CD14-positive monocyte (primary cell): Measurements from ENCODE around the gene SDK1. TPM values are rescaled to one million over a fixed set of nuclear protein-coding genes. Genes with fewer than 3 reads are reported as not detected.
"Not testable (repeated sequence)": the region's sequence is repeated elsewhere in the genome, so short reads cannot be mapped to it uniquely, and the experiment has no call there.

ENCODE experiments used
- DNase-seq, 3 donors: peaks; one replicate each; pipeline ENCODE4 v3.0.0-alpha.2; 2011 to 2022
- H2AFZ ChIP-seq: 2 replicates; pipeline ENCODE4 v1.6.0; 2012; ENCODE audit warnings: mild to moderate bottlenecking, low read depth, low read length, inconsistent platforms; ENCODE audit not compliant: insufficient read depth, poor library complexity, severe bottlenecking
- H3K27ac ChIP-seq, 2 donors: 1 replicate in 1 of 2; 2 replicates in 1 of 2; pipeline ENCODE4 v1.5.1; 2012 to 2013; ENCODE audit warnings: low read length in 2 of 2, control low read depth in 1 of 2, inconsistent platforms in 1 of 2, low read depth in 1 of 2, mild to moderate bottlenecking in 1 of 2
- H3K27me3 ChIP-seq, 2 donors: one replicate each; pipeline versions ENCODE4 v1.6.0 to v1.6.1; 2011 to 2013; ENCODE audit warnings: low read length in 2 of 2; ENCODE audit not compliant: control insufficient read depth in 2 of 2, insufficient read depth in 2 of 2
- H3K36me3 ChIP-seq, 2 donors: replicated peaks in 1 of 2; 1 replicate in 1 of 2; 2 replicates in 1 of 2; pipeline versions ENCODE4 v1.5.1 to v1.6.1; 2012 to 2013; ENCODE audit warnings: low read length in 2 of 2, control low read depth in 1 of 2, inconsistent platforms in 1 of 2, mild to moderate bottlenecking in 1 of 2; ENCODE audit not compliant: insufficient read depth in 2 of 2, control insufficient read depth in 1 of 2
- H3K4me1 ChIP-seq, 2 donors: 1 replicate in 1 of 2; 2 replicates in 1 of 2; pipeline versions ENCODE4 v1.5.1 to v1.6.1; 2012 to 2013; ENCODE audit warnings: low read length in 2 of 2, control low read depth in 1 of 2, inconsistent platforms in 1 of 2, mild to moderate bottlenecking in 1 of 2, moderate library complexity in 1 of 2; ENCODE audit not compliant: insufficient read depth in 2 of 2, control insufficient read depth in 1 of 2
- H3K4me2 ChIP-seq: replicated peaks from 2 replicates; pipeline ENCODE3; 2012; ENCODE audit warnings: low read length, moderate library complexity, mild to moderate bottlenecking; ENCODE audit not compliant: poor library complexity, severe bottlenecking; ENCODE audit errors: extremely low read depth
- H3K4me3 ChIP-seq, 3 experiments: fragments of 200-600 bp in 1 of 3; sonication (generic) in 1 of 3; replicated peaks in 1 of 3; 1 replicate in 2 of 3; 2 replicates in 1 of 3; pipeline ENCODE4 v1.5.1; 2011 to 2013; ENCODE audit warnings: low read length in 3 of 3, mild to moderate bottlenecking in 3 of 3, control low read depth in 2 of 3, low read depth in 2 of 3, inconsistent platforms in 1 of 3, moderate library complexity in 1 of 3
- H3K79me2 ChIP-seq: 2 replicates; pipeline ENCODE4 v1.6.0; 2012; ENCODE audit warnings: mild to moderate bottlenecking, control low read depth, inconsistent platforms, low read length, moderate library complexity; ENCODE audit not compliant: insufficient read depth
- H3K9ac ChIP-seq: 2 replicates; pipeline ENCODE4 v1.6.0; 2017; ENCODE audit warnings: low read length, mild to moderate bottlenecking; ENCODE audit not compliant: insufficient read depth, poor library complexity, severe bottlenecking
- H3K9me3 ChIP-seq, 2 donors: replicated peaks in 1 of 2; 1 replicate in 1 of 2; 2 replicates in 1 of 2; pipeline versions ENCODE4 v1.5.1 to v1.6.1; 2012 to 2013; ENCODE audit warnings: low read length in 2 of 2, control low read depth in 1 of 2; ENCODE audit not compliant: control insufficient read depth in 1 of 2, insufficient read depth in 1 of 2
- H4K20me1 ChIP-seq: 2 replicates; pipeline ENCODE4 v1.6.0; 2012; ENCODE audit warnings: mild to moderate bottlenecking, low read length, control low read depth, moderate library complexity; ENCODE audit not compliant: insufficient read depth
- H3K27ac Mint-ChIP-seq, 7 donors: one replicate each; pipeline ENCODE4 v1.8.0; 2020; ENCODE audit warnings: mild to moderate bottlenecking in 7 of 7, mixed read lengths in 7 of 7, moderate library complexity in 6 of 7, inconsistent platforms in 2 of 7
- H3K27me3 Mint-ChIP-seq, 3 donors: one replicate each; pipeline ENCODE4 v1.8.0; 2021 to 2022; ENCODE audit warnings: low read depth in 3 of 3, mild to moderate bottlenecking in 3 of 3, mixed read lengths in 3 of 3, moderate library complexity in 3 of 3, inconsistent platforms in 1 of 3
- H3K36me3 Mint-ChIP-seq, 2 donors: one replicate each; pipeline ENCODE4 v1.8.0; 2020; ENCODE audit warnings: mixed read lengths in 2 of 2, inconsistent platforms in 1 of 2, mild to moderate bottlenecking in 1 of 2
- H3K4me1 Mint-ChIP-seq: one replicate; pipeline ENCODE4 v1.8.0; 2020; ENCODE audit warnings: mild to moderate bottlenecking, mixed read lengths
- H3K4me3 Mint-ChIP-seq, 2 donors: one replicate each; pipeline ENCODE4 v1.8.0; 2020; ENCODE audit warnings: mild to moderate bottlenecking in 2 of 2, mixed read lengths in 2 of 2, moderate library complexity in 1 of 2
- H3K9me3 Mint-ChIP-seq, 7 donors: one replicate each; pipeline ENCODE4 v1.8.0; 2020 to 2022; ENCODE audit warnings: mixed read lengths in 7 of 7, mild to moderate bottlenecking in 6 of 7, moderate library complexity in 6 of 7, inconsistent platforms in 2 of 7
- CTCF ChIP-seq: fragments of 200-600 bp; IDR thresholded peaks from one replicate; pipeline ENCODE4 v1.8.0; 2022; ENCODE audit warnings: antibody characterized with exemption, mild to moderate bottlenecking
- WGBS: methylation state at CpG from one replicate; pipeline ENCODE4 v1.1.5; 2013; ENCODE audit warnings: missing lambda C conversion rate; ENCODE audit not compliant: insufficient coverage; 5-methylcytosine and 5-hydroxymethylcytosine counted together
- intact Hi-C, 2 donors: fragments of 100-400 bp; cut with micrococcal nuclease; formaldehyde crosslinking; loops; one replicate each; pipeline versions ENCODE4 v1.15.0 to v1.15.1; 2023
- polyA plus RNA-seq, 3 donors: library from polyadenylated mRNA; depleted of rRNA in 1 of 3; unstranded in 2 of 3; stranded (reverse) in 1 of 3; fragments of 300-500 nt in 2 of 3; fragments of >200 nt in 1 of 3; fragmentation: Illumina TruSeq in 2 of 3; gene quantifications; 1 replicate in 2 of 3; 2 replicates in 1 of 3; pipeline ENCODE4 v1.2.3, GENCODE V29; 2012 to 2021

Gene SDK1
- polyA plus RNA-seq, 3 donors, result 0.01 TPM; not detected in 2

DNA sequence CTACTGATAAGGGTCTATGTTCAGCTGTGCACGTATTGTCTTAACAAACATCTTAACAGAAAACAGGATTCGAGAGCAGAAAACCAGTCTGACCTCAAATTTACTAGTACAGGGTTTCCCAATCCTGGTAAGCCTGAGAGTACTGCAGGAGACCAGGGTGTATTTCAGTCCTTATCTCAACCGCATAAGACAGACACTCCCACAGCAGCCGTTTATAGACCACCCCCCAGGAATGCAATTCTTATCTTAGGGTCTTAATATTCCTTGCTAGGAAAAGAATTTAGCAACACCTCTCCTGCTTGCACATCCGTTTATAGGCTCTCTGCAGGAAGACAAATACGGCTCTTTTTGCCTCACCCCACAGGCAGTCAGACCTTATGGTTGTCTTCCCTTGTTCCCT, 277.3 kb downstream of the SDK1 start:
- Mint-ChIP-seq H3K9me3 (peaks cover 16 to 43% (median 29%) of the 10 kb centered on the region in 7 donors), H3K27me3 (no peaks in the 10 kb centered on the region), H3K27ac (no peak overlapping the region), H3K4me3 (no peak overlapping the region), H3K4me1 (no peaks in the 10 kb centered on the region), H3K36me3 (no peaks in the 10 kb centered on the region)
- H3K79me2 ChIP-seq, result no peaks in the 10 kb centered on the region
- no peaks in the 10 kb centered on the region for H3K4me1 ChIP-seq
- H2AFZ ChIP-seq, result no peak overlapping the region
- H4K20me1 ChIP-seq, result no peaks in the 10 kb centered on the region
- no peaks in the 10 kb centered on the region for H3K27me3 ChIP-seq
- WGBS, result 88% methylated on average over 5 of the region's 6 CpGs
- no peak overlapping the region for H3K4me2 ChIP-seq
- peaks cover 32 to 40% of the 10 kb centered on the region in 2 donors for H3K9me3 ChIP-seq
- intact Hi-C loops, result no loop called here
- H3K36me3 ChIP-seq, result no peaks in the 10 kb centered on the region
- H3K4me3 ChIP-seq, result no peak overlapping the region
- DNase-seq, result no peak
- H3K27ac ChIP-seq, result no peak overlapping the region
- no peak overlapping the region for H3K9ac ChIP-seq
- no peak for TF ChIP-seq CTCF

- Histone ChIP-seq H3K9ac (no peak overlapping the region), H3K4me2 (no peak overlapping the region), H3K27me3 (no peaks in the 10 kb centered on the region), H3K4me3 (no peak overlapping the region), H3K4me1 (no peaks in the 10 kb centered on the region), H2AFZ (no peak overlapping the region), H3K9me3 (peaks cover 32 to 34% of the 10 kb centered on the region in 2 donors), H3K36me3 (no peaks in the 10 kb centered on the region), H3K79me2 (no peaks in the 10 kb centered on the region), H3K27ac (no peak overlapping the region), H4K20me1 (no peaks in the 10 kb centered on the region)
- H3K27ac Mint-ChIP-seq, result no peak overlapping the region
- no peak for DNase-seq
- no CpG with 5 or more reads among the region's 1 CpG for WGBS
- peaks cover 14 to 38% (median 29%) of the 10 kb centered on the region in 7 donors for H3K9me3 Mint-ChIP-seq
- no peaks in the 10 kb centered on the region for H3K36me3 Mint-ChIP-seq
- no peak overlapping the region for H3K4me3 Mint-ChIP-seq
- TF ChIP-seq CTCF, result no peak
- no peaks in the 10 kb centered on the region for H3K4me1 Mint-ChIP-seq
- H3K27me3 Mint-ChIP-seq, result no peaks in the 10 kb centered on the region
- intact Hi-C loops, result no loop called here
Measured at GRCh38 chr7:3579638-3580219, 278.7 kb downstream of the SDK1 start.

GRCh38 chr7:3582145-3582544, 281.1 kb downstream of the SDK1 start:
- H4K20me1 ChIP-seq, H2AFZ ChIP-seq, H3K79me2 ChIP-seq, H3K4me3 ChIP-seq, DNase-seq, H3K4me1 ChIP-seq, H3K27ac ChIP-seq, H3K4me3 Mint-ChIP-seq, H3K4me2 ChIP-seq, H3K36me3 Mint-ChIP-seq, H3K4me1 Mint-ChIP-seq, H3K36me3 ChIP-seq, H3K27me3 Mint-ChIP-seq, H3K27ac Mint-ChIP-seq, intact Hi-C loops, H3K9ac ChIP-seq, H3K27me3 ChIP-seq: not testable (repeated sequence)
- H3K9me3 ChIP-seq, result peaks cover 20 to 22% of the 10 kb centered on the region in 2 donors
- peaks cover 9 to 26% (median 23%) of the 10 kb centered on the region in 7 donors for H3K9me3 Mint-ChIP-seq
